IMR-90 (cell line): Measurements from ENCODE around the gene SMIM22. TPM values are rescaled to one million over a fixed set of nuclear protein-coding genes. Genes with fewer than 3 reads are reported as not detected.

Experiments used
- ATAC-seq: fragments of 200-7000 bp; cut with Tn5 transposase; 2 replicates; pipeline ENCODE4 v1.9.1; 2020; ENCODE audit warnings: low read depth, mild to moderate bottlenecking, moderate library complexity
- BruUV-seq: library from RNA; stranded (reverse); fragments of 400-500 nt; replicated peaks from 2 replicates; lab custom pipeline; 2021; lab: Mats Ljungman, UMichigan
- CTCF ChIA-PET: fragments of 300-600 bp; formaldehyde crosslinking; extraction: SDS; loops from one replicate; lab custom pipeline; 2021; ENCODE audit warnings: antibody characterized with exemption; lab: Yijun Ruan, JAX
- POLR2A ChIA-PET: fragments of 300-600 bp; sonication (Branson Sonifier 250); formaldehyde crosslinking; loops from one replicate; lab custom pipeline; 2022; ENCODE audit warnings: antibody characterized with exemption; ENCODE audit not compliant: unreplicated experiment; lab: Charles Lee
- DNase-seq: peaks from one replicate; pipeline ENCODE4 v3.0.0; 2013
- H2AFZ ChIP-seq: replicated peaks from 2 replicates; pipeline ENCODE3; 2013; ENCODE audit warnings: low read length, mild to moderate bottlenecking; ENCODE audit not compliant: poor library complexity
- H2AK5ac ChIP-seq: 2 replicates; pipeline ENCODE4 v1.6.1; 2013; ENCODE audit warnings: low read depth, low read length, inconsistent platforms
- H2AK9ac ChIP-seq: replicated peaks from 2 replicates; pipeline ENCODE3; 2013; ENCODE audit warnings: mild to moderate bottlenecking, low read depth, low read length, moderate library complexity; ENCODE audit not compliant: poor library complexity
- H2BK120ac ChIP-seq: 2 replicates; pipeline ENCODE4 v1.6.1; 2013; ENCODE audit warnings: low read depth, low read length, inconsistent platforms
- H2BK15ac ChIP-seq: 3 replicates; pipeline ENCODE4 v1.6.1; 2013; ENCODE audit warnings: low read depth, low read length, inconsistent platforms
- H2BK20ac ChIP-seq: 2 replicates; pipeline ENCODE4 v1.6.1; 2013; ENCODE audit warnings: low read depth, mild to moderate bottlenecking, inconsistent platforms, low read length, moderate library complexity
- H2BK5ac ChIP-seq: 2 replicates; pipeline ENCODE4 v1.6.1; 2013; ENCODE audit warnings: mild to moderate bottlenecking, low read depth, low read length, inconsistent platforms; ENCODE audit not compliant: poor library complexity, severe bottlenecking
- H3K14ac ChIP-seq: replicated peaks from 2 replicates; pipeline ENCODE4 v1.6.1; 2013; ENCODE audit warnings: low read depth, low read length, inconsistent platforms
- H3K18ac ChIP-seq: 2 replicates; pipeline ENCODE4 v1.6.1; 2013; ENCODE audit warnings: low read depth, low read length, control low read depth
- H3K23ac ChIP-seq: 2 replicates; pipeline ENCODE4 v1.6.1; 2013; ENCODE audit warnings: low read depth, low read length, inconsistent platforms
- H3K27ac ChIP-seq: 2 replicates; pipeline ENCODE4 v1.5.1; 2013; ENCODE audit warnings: mild to moderate bottlenecking, control low read depth, low read length; ENCODE audit not compliant: insufficient read depth
- H3K27me3 ChIP-seq: 2 replicates; pipeline ENCODE4 v1.6.1; 2013; ENCODE audit warnings: low read length; ENCODE audit not compliant: control insufficient read depth, insufficient read depth
- H3K36me3 ChIP-seq: 2 replicates; pipeline ENCODE4 v1.6.1; 2013; ENCODE audit warnings: low read length, mixed read lengths; ENCODE audit not compliant: control insufficient read depth, insufficient read depth
- H3K4ac ChIP-seq: 2 replicates; pipeline ENCODE4 v1.6.1; 2013; ENCODE audit warnings: low read depth, low read length, inconsistent platforms
- H3K4me1 ChIP-seq: 2 replicates; pipeline ENCODE4 v1.6.1; 2013; ENCODE audit warnings: low read length, mixed read lengths; ENCODE audit not compliant: control insufficient read depth, insufficient read depth
- H3K4me2 ChIP-seq: 2 replicates; pipeline ENCODE4 v1.6.1; 2013; ENCODE audit warnings: low read depth, mild to moderate bottlenecking, control low read depth, low read length, moderate library complexity
- H3K4me3 ChIP-seq: 2 replicates; pipeline ENCODE4 v1.5.1; 2013; ENCODE audit warnings: low read depth, mild to moderate bottlenecking, control low read depth, low read length, moderate library complexity; ENCODE audit not compliant: insufficient read depth
- H3K56ac ChIP-seq: 2 replicates; pipeline ENCODE4 v1.6.1; 2013; ENCODE audit warnings: low read length, inconsistent platforms; ENCODE audit not compliant: insufficient read depth; ENCODE audit errors: extremely low read depth
- H3K79me1 ChIP-seq, 2 experiments: 2 replicates each; pipeline ENCODE4 v1.6.1; 2013; ENCODE audit warnings: low read length in 2 of 2, inconsistent platforms in 1 of 2, low read depth in 1 of 2
- H3K9ac ChIP-seq: 2 replicates; pipeline ENCODE4 v1.6.1; 2013; ENCODE audit warnings: low read depth, low read length, control low read depth
- H3K9me1 ChIP-seq: 2 replicates; pipeline ENCODE4 v1.6.1; 2013; ENCODE audit warnings: low read length, inconsistent platforms; ENCODE audit not compliant: insufficient read depth
- H3K9me3 ChIP-seq: 2 replicates; pipeline ENCODE4 v1.6.1; 2013; ENCODE audit warnings: low read length; ENCODE audit not compliant: control insufficient read depth, insufficient read depth
- H4K20me1 ChIP-seq: 2 replicates; pipeline ENCODE4 v1.6.1; 2013; ENCODE audit warnings: low read length, inconsistent platforms; ENCODE audit not compliant: insufficient read depth
- H4K5ac ChIP-seq: 2 replicates; pipeline ENCODE4 v1.6.1; 2013; ENCODE audit warnings: mild to moderate bottlenecking, low read depth, low read length, control low read depth
- H4K8ac ChIP-seq, 2 experiments: 2 replicates each; pipeline ENCODE4 v1.6.1; 2013; ENCODE audit warnings: low read depth in 2 of 2, low read length in 2 of 2, control low read depth in 1 of 2, inconsistent platforms in 1 of 2
- H4K91ac ChIP-seq: 2 replicates; pipeline ENCODE4 v1.6.1; 2013; ENCODE audit warnings: low read depth, low read length, inconsistent platforms; ENCODE audit not compliant: insufficient read depth
- MXI1 ChIP-seq: IDR thresholded peaks from 2 replicates; pipeline ENCODE4 v1.6.1; 2012; ENCODE audit warnings: low read depth, mild to moderate bottlenecking, low read length, moderate library complexity, borderline replicate concordance
- SMC3 ChIP-seq: fragments of 150-350 bp; IDR thresholded peaks from 2 replicates; pipeline ENCODE4 v1.6.1; 2016; ENCODE audit warnings: low read depth, mild to moderate bottlenecking, antibody characterized with exemption, low read length, moderate library complexity
- WGBS, 2 experiments: methylation state at CpG; one replicate each; pipeline versions ENCODE4 v1.1.5 to v1.1.7; 2013; ENCODE audit warnings: missing lambda C conversion rate in 2 of 2; ENCODE audit not compliant: insufficient read length in 1 of 2; ENCODE audit errors: extremely low coverage in 2 of 2; 5-methylcytosine and 5-hydroxymethylcytosine counted together
- dilution Hi-C: fragments of 300-500 bp; cut with HindIII; formaldehyde crosslinking; loops from one replicate; pipeline ENCODE4 v1.14.3; 2018; ENCODE audit warnings: low sequenced_read_pairs; ENCODE audit not compliant: unreplicated experiment
- in situ Hi-C: fragments of 300-500 bp; cut with MboI; formaldehyde crosslinking; loops from 3 replicates; pipeline ENCODE4 v1.14.3; 2019; ENCODE audit warnings: low sequenced_read_pairs, inconsistent platforms, mixed read lengths
- intact Hi-C: fragments of 100-400 bp; cut with micrococcal nuclease; formaldehyde crosslinking; loops from 2 replicates; pipeline ENCODE4 v1.10.0; 2022
- polyA plus RNA-seq, 3 experiments: library from polyadenylated mRNA; depleted of rRNA; stranded (reverse); fragments of >200 nt; gene quantifications; 2 replicates each; pipeline ENCODE4 v1.2.3, GENCODE V29; 2012; ENCODE audit warnings: low replicate concordance in 1 of 3
- total RNA-seq: library from RNA; depleted of rRNA; stranded (reverse); fragments of >200 nt; gene quantifications from 2 replicates; pipeline ENCODE4 v1.2.3, GENCODE V29; 2012

The SMIM22 gene
- total and polyA plus RNA-seq, 2 of the 4 experiments (the other 2 are of a cell fraction) = not detected

DNA sequence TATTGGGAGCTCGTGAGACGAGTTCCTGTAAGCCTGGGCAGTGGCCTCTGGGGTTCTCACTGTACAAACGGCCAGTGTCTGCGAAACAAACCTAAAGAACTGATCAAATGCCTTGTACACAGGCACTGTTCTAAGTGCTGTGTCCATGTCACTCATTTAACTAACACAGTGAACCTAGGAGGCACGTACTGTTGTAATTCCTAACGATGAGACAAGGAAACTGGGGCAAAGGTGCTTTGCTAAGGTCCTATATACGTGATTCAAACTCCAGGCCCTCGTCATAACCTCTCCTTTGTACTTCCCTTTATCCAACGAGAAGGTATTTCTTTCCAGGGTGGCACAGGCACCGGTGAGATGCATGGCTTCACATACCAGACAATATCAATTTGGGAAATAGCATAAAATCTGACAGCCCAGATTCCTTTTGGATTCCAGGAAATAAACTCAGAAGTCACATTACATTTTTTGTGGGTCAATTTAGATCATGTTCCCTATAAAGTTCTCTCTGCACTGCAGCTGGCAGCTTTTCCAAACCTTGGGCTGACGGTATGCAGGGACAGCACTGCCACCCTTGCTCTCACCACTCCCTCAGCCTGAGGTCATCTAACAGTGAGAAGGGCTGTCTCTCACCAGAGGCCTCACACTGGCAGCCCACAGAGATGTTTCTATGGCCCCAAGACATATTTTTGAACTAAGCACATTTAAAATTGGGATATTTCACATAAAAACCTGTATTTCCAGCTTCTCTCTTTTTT, 33.6 kb downstream of the SMIM22 start:
- no peak overlapping the region for H3K4me3 ChIP-seq
- peaks cover 28% of the 10 kb centered on the region; the same call in 1 of the 2 replicates for H4K20me1 ChIP-seq
- DNase-seq (no peak), ATAC-seq (no peak)
- POLR2A ChIA-PET = no interaction called here
- CTCF ChIA-PET = no interaction called here
- no peak overlapping the region for H3K4me2 ChIP-seq
- BruUV-seq = no TSS peak
- WGBS, 2 experiments = 100% methylated on average over 6 of the region's 11 CpGs; no CpG with 5 or more reads in 1 of the 2 experiments
- H3K23ac ChIP-seq = no peak overlapping the region
- no peak overlapping the region for H3K4ac ChIP-seq
- H3K9me3 ChIP-seq = no peaks in the 10 kb centered on the region
- H3K18ac ChIP-seq = no peak overlapping the region
- H3K27me3 ChIP-seq = no peaks in the 10 kb centered on the region
- H2BK20ac ChIP-seq = no peak overlapping the region
- no peak overlapping the region for H4K8ac ChIP-seq
- peaks cover 34 to 37% of the 10 kb centered on the region in 2 experiments for H3K79me1 ChIP-seq
- no peak overlapping the region for H2BK120ac ChIP-seq
- H2AK9ac ChIP-seq = no peak overlapping the region
- no peak overlapping the region for H3K14ac ChIP-seq
- no peak overlapping the region for H4K5ac ChIP-seq
- no peak overlapping the region for H2BK15ac ChIP-seq
- H3K9me1 ChIP-seq = no peaks in the 10 kb centered on the region
- H3K36me3 ChIP-seq = peaks cover 71% of the 10 kb centered on the region
- no peak overlapping the region for H3K56ac ChIP-seq
- in situ Hi-C loops = no loop called here
- TF ChIP-seq MXI1 (no peak), SMC3 (no peak)
- no peak overlapping the region for H3K9ac ChIP-seq
- no peak overlapping the region for H2AFZ ChIP-seq
- no peaks in the 10 kb centered on the region for H3K4me1 ChIP-seq
- H2BK5ac ChIP-seq = no peak overlapping the region
- no peak overlapping the region for H4K91ac ChIP-seq
- intact Hi-C loops = no loop called here
- H3K27ac ChIP-seq = no peak overlapping the region
- H2AK5ac ChIP-seq = no peak overlapping the region
- dilution Hi-C loops = no loop called here
